ENCODE measurements around the gene C19orf73. TPM values are rescaled to one million over a fixed set of nuclear protein-coding genes. Genes with fewer than 3 reads are reported as not detected.

Gene C19orf73
- total and polyA plus RNA-seq, 2 experiments from 2014 or later = 0.86 to 1.0 TPM

GRCh38 chr19:49110567-49110966 lies 8.4 kb downstream of the C19orf73 start:
- H3K4me1 ChIP-seq (ENCODE audit: insufficient read depth) = peaks cover 13% of the 10 kb centered on the region
- TF ChIP-seq EZH2 (IDR thresholded peaks at IDR 0.05; ENCODE audit: insufficient read depth, poor library complexity, severe bottlenecking) (no peak), EZH2phosphoT487 (IDR thresholded peaks at IDR 0.05; ENCODE audit: insufficient read depth, low read depth) (no peak)
- H3K79me2 ChIP-seq (ENCODE audit: insufficient read depth) = no peaks in the 10 kb centered on the region
- H3K27ac ChIP-seq = peak overlapping the region; percentile 55
- H3K4me2 ChIP-seq (ENCODE audit: unreplicated experiment) = no peak overlapping the region
- H3K4me3 ChIP-seq = no peak overlapping the region
- WGBS, 2 experiments (ENCODE audit: low coverage in 1 of 2, low lambda C conversion rate in 2 of 2, missing lambda C conversion rate in 2 of 2) = 0 to 2% methylated on average over 3 of the region's 3 CpGs
- in situ Hi-C loops (cut with MboI) = no loop called here
- no peak overlapping the region for H2AFZ ChIP-seq
- peaks cover 46% of the 10 kb centered on the region for H3F3A ChIP-seq (ENCODE audit: insufficient read depth)
- H4K20me1 ChIP-seq (ENCODE audit: insufficient read depth) = no peaks in the 10 kb centered on the region; the same call in 1 of the 2 replicates
- peak overlapping the region; percentile 41; the same call in 1 of the 2 replicates for H3K9ac ChIP-seq
- DNase-seq = peak; percentile 79
- no peaks in the 10 kb centered on the region for H3K9me3 ChIP-seq (ENCODE audit: low read depth)
- H3K9me2 ChIP-seq (ENCODE audit: insufficient read depth) = no peaks in the 10 kb centered on the region
- peaks cover 18% of the 10 kb centered on the region; the same call in 1 of the 2 replicates for H3K36me3 ChIP-seq (ENCODE audit: low read depth)
- H3K27me3 ChIP-seq (replicated peaks; ENCODE audit: insufficient read depth) = no peaks in the 10 kb centered on the region

- in situ Hi-C loops (cut with MboI) = no loop called here
- H3K36me3 ChIP-seq (ENCODE audit: low read depth) = peaks cover 24% of the 10 kb centered on the region; the same call in 1 of the 2 replicates
- no peak for DNase-seq
- H3K4me1 ChIP-seq (ENCODE audit: insufficient read depth) = peaks cover 13% of the 10 kb centered on the region
- peaks cover 47% of the 10 kb centered on the region for H3F3A ChIP-seq (ENCODE audit: insufficient read depth)
- no peak overlapping the region for H3K4me2 ChIP-seq (ENCODE audit: unreplicated experiment)
- H3K9me3 ChIP-seq (ENCODE audit: low read depth) = no peaks in the 10 kb centered on the region
- H2AFZ ChIP-seq = no peak overlapping the region
- H3K27ac ChIP-seq = peak overlapping the region; percentile 55
- H3K27me3 ChIP-seq (replicated peaks; ENCODE audit: insufficient read depth) = no peaks in the 10 kb centered on the region
- WGBS, 2 experiments (ENCODE audit: low coverage in 1 of 2, low lambda C conversion rate in 2 of 2, missing lambda C conversion rate in 2 of 2) = 95 to 96% methylated on average over 8 of the region's 8 CpGs
- no peak overlapping the region for H3K4me3 ChIP-seq
- TF ChIP-seq EZH2phosphoT487 (IDR thresholded peaks at IDR 0.05; ENCODE audit: insufficient read depth, low read depth) (no peak), EZH2 (IDR thresholded peaks at IDR 0.05; ENCODE audit: insufficient read depth, poor library complexity, severe bottlenecking) (no peak)
- no peaks in the 10 kb centered on the region; the same call in 1 of the 2 replicates for H4K20me1 ChIP-seq (ENCODE audit: insufficient read depth)
- H3K9ac ChIP-seq = 0 out of 2 replicates have a peak overlapping the region, but pooled peaks have one; percentile 41
- peaks cover 5% of the 10 kb centered on the region; the same call in 1 of the 2 replicates for H3K79me2 ChIP-seq (ENCODE audit: insufficient read depth)
- no peaks in the 10 kb centered on the region for H3K9me2 ChIP-seq (ENCODE audit: insufficient read depth)
Observed at GRCh38 chr19:49109569-49110233, 9.2 kb downstream of the C19orf73 start.

DNA sequence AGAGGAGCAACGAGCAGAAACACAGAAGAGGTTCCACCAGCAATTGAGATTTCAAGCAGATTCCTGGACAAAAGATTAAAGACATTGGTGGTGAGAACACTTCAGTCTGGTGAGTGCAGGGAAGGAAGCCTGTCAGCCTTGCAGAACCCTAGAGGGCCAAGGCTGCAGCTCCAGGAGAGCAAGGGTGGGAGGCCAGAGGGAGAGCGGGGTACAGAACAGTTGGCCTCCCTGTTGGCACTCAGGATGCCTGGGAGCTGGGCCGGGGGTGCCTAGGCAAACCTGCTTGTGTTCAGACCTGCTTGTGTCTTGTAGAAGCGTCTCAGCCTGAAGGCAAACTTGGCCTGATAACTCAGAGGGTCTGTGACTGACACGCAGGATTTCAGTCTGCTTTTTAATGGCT lies 9.9 kb downstream of the C19orf73 start:
- no peak overlapping the region for H3K4me2 ChIP-seq (ENCODE audit: unreplicated experiment)
- H3K9ac ChIP-seq = no peak overlapping the region
- peaks cover 47% of the 10 kb centered on the region for H3F3A ChIP-seq (ENCODE audit: insufficient read depth)
- no peak overlapping the region for H3K27ac ChIP-seq
- no peak for DNase-seq
- H3K9me2 ChIP-seq (ENCODE audit: insufficient read depth) = no peaks in the 10 kb centered on the region
- peaks cover 13% of the 10 kb centered on the region for H3K4me1 ChIP-seq (ENCODE audit: insufficient read depth)
- peaks cover 26% of the 10 kb centered on the region; the same call in 1 of the 2 replicates for H3K36me3 ChIP-seq (ENCODE audit: low read depth)
- H3K9me3 ChIP-seq (ENCODE audit: low read depth) = no peaks in the 10 kb centered on the region
- H4K20me1 ChIP-seq (ENCODE audit: insufficient read depth) = no peaks in the 10 kb centered on the region; the same call in 1 of the 2 replicates
- 78 to 79% methylated on average over 5 of the region's 5 CpGs for WGBS, 2 experiments (ENCODE audit: low coverage in 1 of 2, low lambda C conversion rate in 2 of 2, missing lambda C conversion rate in 2 of 2)
- H2AFZ ChIP-seq = no peak overlapping the region
- peaks cover 5% of the 10 kb centered on the region; the same call in 1 of the 2 replicates for H3K79me2 ChIP-seq (ENCODE audit: insufficient read depth)
- TF ChIP-seq EZH2 (IDR thresholded peaks at IDR 0.05; ENCODE audit: insufficient read depth, poor library complexity, severe bottlenecking) = no peak
- TF ChIP-seq EZH2phosphoT487 (IDR thresholded peaks at IDR 0.05; ENCODE audit: insufficient read depth, low read depth) = no peak
- H3K27me3 ChIP-seq (replicated peaks; ENCODE audit: insufficient read depth) = no peaks in the 10 kb centered on the region
- in situ Hi-C loops (cut with MboI) = no loop called here
- no peak overlapping the region for H3K4me3 ChIP-seq

GRCh38 chr19:49107625-49108459 lies 11.1 kb downstream of the C19orf73 start:
- no peak overlapping the region for H3K4me2 ChIP-seq (ENCODE audit: unreplicated experiment)
- H3K9me2 ChIP-seq (ENCODE audit: insufficient read depth) = no peaks in the 10 kb centered on the region
- peaks cover 5% of the 10 kb centered on the region; the same call in 1 of the 2 replicates for H3K79me2 ChIP-seq (ENCODE audit: insufficient read depth)
- H4K20me1 ChIP-seq (ENCODE audit: insufficient read depth) = no peaks in the 10 kb centered on the region; the same call in 1 of the 2 replicates
- H3K9ac ChIP-seq = no peak overlapping the region
- H3K4me3 ChIP-seq = no peak overlapping the region
- DNase-seq = no peak
- TF ChIP-seq EZH2 (IDR thresholded peaks at IDR 0.05; ENCODE audit: insufficient read depth, poor library complexity, severe bottlenecking) = no peak
- TF ChIP-seq EZH2phosphoT487 (IDR thresholded peaks at IDR 0.05; ENCODE audit: insufficient read depth, low read depth) = no peak
- no peaks in the 10 kb centered on the region for H3K27me3 ChIP-seq (replicated peaks; ENCODE audit: insufficient read depth)
- H2AFZ ChIP-seq = no peak overlapping the region
- in situ Hi-C loops (cut with MboI) = no loop called here
- peaks cover 28% of the 10 kb centered on the region; the same call in 1 of the 2 replicates for H3K36me3 ChIP-seq (ENCODE audit: low read depth)
- peaks cover 13% of the 10 kb centered on the region for H3K4me1 ChIP-seq (ENCODE audit: insufficient read depth)
- H3F3A ChIP-seq (ENCODE audit: insufficient read depth) = peaks cover 47% of the 10 kb centered on the region
- no peak overlapping the region for H3K27ac ChIP-seq
- 93 to 95% methylated on average over 20 to 93 of the region's 93 CpGs for WGBS, 2 experiments (ENCODE audit: low coverage in 1 of 2, low lambda C conversion rate in 2 of 2, missing lambda C conversion rate in 2 of 2)
- H3K9me3 ChIP-seq (ENCODE audit: low read depth) = no peaks in the 10 kb centered on the region
